CD14-positive monocyte (primary cell): ENCODE data around the gene KIF18A. TPM values are rescaled to one million over a fixed set of nuclear protein-coding genes. Genes with fewer than 3 reads are reported as not detected.

Source experiments
- DNase-seq, 3 donors: peaks; one replicate each; pipeline ENCODE4 v3.0.0-alpha.2; 2011 to 2022
- H2AFZ ChIP-seq: 2 replicates; pipeline ENCODE4 v1.6.0; 2012; ENCODE audit warnings: mild to moderate bottlenecking, low read depth, low read length, inconsistent platforms; ENCODE audit not compliant: insufficient read depth, poor library complexity, severe bottlenecking
- H3K27ac ChIP-seq, 2 donors: 1 replicate in 1 of 2; 2 replicates in 1 of 2; pipeline ENCODE4 v1.5.1; 2012 to 2013; ENCODE audit warnings: low read length in 2 of 2, control low read depth in 1 of 2, inconsistent platforms in 1 of 2, low read depth in 1 of 2, mild to moderate bottlenecking in 1 of 2
- H3K27me3 ChIP-seq, 2 donors: one replicate each; pipeline versions ENCODE4 v1.6.0 to v1.6.1; 2011 to 2013; ENCODE audit warnings: low read length in 2 of 2; ENCODE audit not compliant: control insufficient read depth in 2 of 2, insufficient read depth in 2 of 2
- H3K36me3 ChIP-seq, 2 donors: replicated peaks in 1 of 2; 1 replicate in 1 of 2; 2 replicates in 1 of 2; pipeline versions ENCODE4 v1.5.1 to v1.6.1; 2012 to 2013; ENCODE audit warnings: low read length in 2 of 2, control low read depth in 1 of 2, inconsistent platforms in 1 of 2, mild to moderate bottlenecking in 1 of 2; ENCODE audit not compliant: insufficient read depth in 2 of 2, control insufficient read depth in 1 of 2
- H3K4me1 ChIP-seq, 2 donors: 1 replicate in 1 of 2; 2 replicates in 1 of 2; pipeline versions ENCODE4 v1.5.1 to v1.6.1; 2012 to 2013; ENCODE audit warnings: low read length in 2 of 2, control low read depth in 1 of 2, inconsistent platforms in 1 of 2, mild to moderate bottlenecking in 1 of 2, moderate library complexity in 1 of 2; ENCODE audit not compliant: insufficient read depth in 2 of 2, control insufficient read depth in 1 of 2
- H3K4me2 ChIP-seq: replicated peaks from 2 replicates; pipeline ENCODE3; 2012; ENCODE audit warnings: low read length, moderate library complexity, mild to moderate bottlenecking; ENCODE audit not compliant: poor library complexity, severe bottlenecking; ENCODE audit errors: extremely low read depth
- H3K4me3 ChIP-seq, 3 experiments: fragments of 200-600 bp in 1 of 3; sonication (generic) in 1 of 3; replicated peaks in 1 of 3; 1 replicate in 2 of 3; 2 replicates in 1 of 3; pipeline ENCODE4 v1.5.1; 2011 to 2013; ENCODE audit warnings: low read length in 3 of 3, mild to moderate bottlenecking in 3 of 3, control low read depth in 2 of 3, low read depth in 2 of 3, inconsistent platforms in 1 of 3, moderate library complexity in 1 of 3
- H3K79me2 ChIP-seq: 2 replicates; pipeline ENCODE4 v1.6.0; 2012; ENCODE audit warnings: mild to moderate bottlenecking, control low read depth, inconsistent platforms, low read length, moderate library complexity; ENCODE audit not compliant: insufficient read depth
- H3K9ac ChIP-seq: 2 replicates; pipeline ENCODE4 v1.6.0; 2017; ENCODE audit warnings: low read length, mild to moderate bottlenecking; ENCODE audit not compliant: insufficient read depth, poor library complexity, severe bottlenecking
- H3K9me3 ChIP-seq, 2 donors: replicated peaks in 1 of 2; 1 replicate in 1 of 2; 2 replicates in 1 of 2; pipeline versions ENCODE4 v1.5.1 to v1.6.1; 2012 to 2013; ENCODE audit warnings: low read length in 2 of 2, control low read depth in 1 of 2; ENCODE audit not compliant: control insufficient read depth in 1 of 2, insufficient read depth in 1 of 2
- H4K20me1 ChIP-seq: 2 replicates; pipeline ENCODE4 v1.6.0; 2012; ENCODE audit warnings: mild to moderate bottlenecking, low read length, control low read depth, moderate library complexity; ENCODE audit not compliant: insufficient read depth
- H3K27ac Mint-ChIP-seq, 7 donors: one replicate each; pipeline ENCODE4 v1.8.0; 2020; ENCODE audit warnings: mild to moderate bottlenecking in 7 of 7, mixed read lengths in 7 of 7, moderate library complexity in 6 of 7, inconsistent platforms in 2 of 7
- H3K27me3 Mint-ChIP-seq, 3 donors: one replicate each; pipeline ENCODE4 v1.8.0; 2021 to 2022; ENCODE audit warnings: low read depth in 3 of 3, mild to moderate bottlenecking in 3 of 3, mixed read lengths in 3 of 3, moderate library complexity in 3 of 3, inconsistent platforms in 1 of 3
- H3K36me3 Mint-ChIP-seq, 2 donors: one replicate each; pipeline ENCODE4 v1.8.0; 2020; ENCODE audit warnings: mixed read lengths in 2 of 2, inconsistent platforms in 1 of 2, mild to moderate bottlenecking in 1 of 2
- H3K4me1 Mint-ChIP-seq: one replicate; pipeline ENCODE4 v1.8.0; 2020; ENCODE audit warnings: mild to moderate bottlenecking, mixed read lengths
- H3K4me3 Mint-ChIP-seq, 2 donors: one replicate each; pipeline ENCODE4 v1.8.0; 2020; ENCODE audit warnings: mild to moderate bottlenecking in 2 of 2, mixed read lengths in 2 of 2, moderate library complexity in 1 of 2
- H3K9me3 Mint-ChIP-seq, 7 donors: one replicate each; pipeline ENCODE4 v1.8.0; 2020 to 2022; ENCODE audit warnings: mixed read lengths in 7 of 7, mild to moderate bottlenecking in 6 of 7, moderate library complexity in 6 of 7, inconsistent platforms in 2 of 7
- CTCF ChIP-seq: fragments of 200-600 bp; IDR thresholded peaks from one replicate; pipeline ENCODE4 v1.8.0; 2022; ENCODE audit warnings: antibody characterized with exemption, mild to moderate bottlenecking
- WGBS: methylation state at CpG from one replicate; pipeline ENCODE4 v1.1.5; 2013; ENCODE audit warnings: missing lambda C conversion rate; ENCODE audit not compliant: insufficient coverage; 5-methylcytosine and 5-hydroxymethylcytosine counted together
- intact Hi-C, 2 donors: fragments of 100-400 bp; cut with micrococcal nuclease; formaldehyde crosslinking; loops; one replicate each; pipeline versions ENCODE4 v1.15.0 to v1.15.1; 2023
- polyA plus RNA-seq, 3 donors: library from polyadenylated mRNA; depleted of rRNA in 1 of 3; unstranded in 2 of 3; stranded (reverse) in 1 of 3; fragments of 300-500 nt in 2 of 3; fragments of >200 nt in 1 of 3; fragmentation: Illumina TruSeq in 2 of 3; gene quantifications; 1 replicate in 2 of 3; 2 replicates in 1 of 3; pipeline ENCODE4 v1.2.3, GENCODE V29; 2012 to 2021

KIF18A gene
- polyA plus RNA-seq, 3 donors, result 0.13 to 0.73 TPM; not detected in 1

- Mint-ChIP-seq H3K36me3 (peaks cover 10 to 23% of the 10 kb centered on the region in 2 donors), H3K4me1 (no peaks in the 10 kb centered on the region), H3K9me3 (peaks cover 2 to 20% (median 13%) of the 10 kb centered on the region in 7 donors), H3K4me3 (no peak overlapping the region), H3K27me3 (no peaks in the 10 kb centered on the region), H3K27ac (no peak overlapping the region)
- 100% methylated on average over 1 of the region's 3 CpGs for WGBS
- Histone ChIP-seq H2AFZ (no peak overlapping the region), H3K9me3 (peaks cover 8 to 9% of the 10 kb centered on the region in 2 donors), H3K27ac (no peak overlapping the region), H3K4me1 (no peaks in the 10 kb centered on the region), H3K27me3 (no peaks in the 10 kb centered on the region), H3K36me3 (peaks cover 0 to 19% of the 10 kb centered on the region in 2 donors), H3K9ac (no peak overlapping the region), H3K79me2 (no peaks in the 10 kb centered on the region), H3K4me2 (no peak overlapping the region), H4K20me1 (no peaks in the 10 kb centered on the region), H3K4me3 (no peak overlapping the region)
- no peak for DNase-seq
- TF ChIP-seq CTCF, result no peak
- intact Hi-C loops, result no loop called here
Observed at GRCh38 chr11:28133146-28133545, 25.2 kb upstream of the KIF18A start.

- no peak overlapping the region for H3K4me3 Mint-ChIP-seq
- H3K9me3 Mint-ChIP-seq, result peaks cover 2 to 15% (median 10%) of the 10 kb centered on the region in 7 donors
- Histone ChIP-seq H3K4me1 (no peaks in the 10 kb centered on the region), H4K20me1 (no peaks in the 10 kb centered on the region), H3K9ac (no peak overlapping the region), H3K27ac (no peak overlapping the region), H3K9me3 (peaks cover 8 to 9% of the 10 kb centered on the region in 2 donors), H3K4me2 (no peak overlapping the region), H3K4me3 (no peak overlapping the region), H3K79me2 (no peaks in the 10 kb centered on the region), H3K36me3 (peaks cover 0 to 19% of the 10 kb centered on the region in 2 donors), H3K27me3 (no peaks in the 10 kb centered on the region), H2AFZ (no peak overlapping the region)
- WGBS, result no CpG with 5 or more reads among the region's 1 CpG
- intact Hi-C loops, result no loop called here
- no peaks in the 10 kb centered on the region for H3K27me3 Mint-ChIP-seq
- no peaks in the 10 kb centered on the region for H3K4me1 Mint-ChIP-seq
- DNase-seq, result no peak
- TF ChIP-seq CTCF, result no peak
- H3K36me3 Mint-ChIP-seq, result peaks cover 10 to 23% of the 10 kb centered on the region in 2 donors
- no peak overlapping the region for H3K27ac Mint-ChIP-seq
Observed at GRCh38 chr11:28132548-28132947, 24.6 kb upstream of the KIF18A start.
